B cell (primary cell): Measurements from ENCODE around the gene HSD11B2. TPM values are rescaled to one million over a fixed set of nuclear protein-coding genes. Genes with fewer than 3 reads are reported as not detected.

Experiments used
- ATAC-seq: fragments of 200-7000 bp; cut with Tn5 transposase; one replicate; pipeline ENCODE4 v1.10.0; 2021; ENCODE audit warnings: low read depth, mild to moderate bottlenecking, moderate number of reproducible peaks, moderate library complexity
- CTCF ChIA-PET: fragments of 350-600 bp; sonication (Branson Sonifier 250); formaldehyde crosslinking; loops from one replicate; lab custom pipeline; 2021; ENCODE audit warnings: antibody characterized with exemption, inconsistent platforms; lab: Charles Lee
- POLR2A ChIA-PET: fragments of 350-600 bp; sonication (Branson Sonifier 250); formaldehyde crosslinking; loops from one replicate; lab custom pipeline; 2021; ENCODE audit warnings: antibody characterized with exemption; lab: Charles Lee
- DNase-seq: peaks from one replicate; pipeline ENCODE4 v3.0.0; 2013
- H2AFZ ChIP-seq: 2 replicates; pipeline ENCODE4 v1.6.1; 2012; ENCODE audit warnings: mild to moderate bottlenecking, low read depth, low read length; ENCODE audit not compliant: insufficient read depth, poor library complexity, severe bottlenecking
- H3K27ac ChIP-seq, 2 donors: 1 replicate in 1 of 2; 2 replicates in 1 of 2; pipeline ENCODE4 v1.5.1; 2012 to 2013; ENCODE audit warnings: low read length in 2 of 2, mild to moderate bottlenecking in 2 of 2, moderate library complexity in 1 of 2
- H3K27me3 ChIP-seq, 4 experiments: fragments of 200-600 bp in 1 of 4; sonication (generic) in 1 of 4; replicated peaks in 1 of 4; 1 replicate in 2 of 4; 2 replicates in 2 of 4; pipeline versions ENCODE4 v1.6.1 to v1.7.0; 2013 to 2016; ENCODE audit warnings: low read length in 3 of 4, mild to moderate bottlenecking in 2 of 4, mixed read lengths in 1 of 4, moderate library complexity in 1 of 4; ENCODE audit not compliant: insufficient read depth in 4 of 4, control insufficient read depth in 3 of 4; ENCODE audit errors: control extremely low read depth in 1 of 4
- H3K36me3 ChIP-seq, 2 experiments: replicated peaks in 1 of 2; 1 replicate in 1 of 2; 2 replicates in 1 of 2; pipeline versions ENCODE4 v1.6.1 to v1.7.1; 2013; ENCODE audit warnings: low read length in 1 of 2; ENCODE audit not compliant: insufficient read depth in 2 of 2, control insufficient read depth in 1 of 2; ENCODE audit errors: control extremely low read depth in 1 of 2, extremely low read depth in 1 of 2
- H3K4me1 ChIP-seq, 2 donors: fragments of 200-600 bp in 1 of 2; sonication (generic) in 1 of 2; 1 replicate in 1 of 2; 2 replicates in 1 of 2; pipeline versions ENCODE4 v1.5.1 to v1.6.1; 2013 to 2017; ENCODE audit warnings: low read length in 2 of 2; ENCODE audit not compliant: control insufficient read depth in 2 of 2, insufficient read depth in 2 of 2
- H3K4me2 ChIP-seq: replicated peaks from 2 replicates; pipeline ENCODE3; 2012; ENCODE audit warnings: mild to moderate bottlenecking, low read depth, low read length; ENCODE audit not compliant: poor library complexity, severe bottlenecking
- H3K4me3 ChIP-seq, 5 experiments: fragments of 200-600 bp in 1 of 5; sonication (generic) in 1 of 5; 1 replicate in 3 of 5; 2 replicates in 2 of 5; pipeline versions ENCODE4 v1.5.1 to v1.7.0; 2011 to 2016; ENCODE audit warnings: low read length in 4 of 5, mild to moderate bottlenecking in 4 of 5, low read depth in 2 of 5, control low read depth in 1 of 5, moderate library complexity in 1 of 5; ENCODE audit not compliant: insufficient read depth in 1 of 5; ENCODE audit errors: control extremely low read depth in 1 of 5, extremely low read depth in 1 of 5
- H3K79me2 ChIP-seq: fragments of 200-600 bp; sonication (generic); one replicate; pipeline ENCODE4 v1.6.0; 2016; ENCODE audit warnings: low read length; ENCODE audit not compliant: control insufficient read depth, insufficient read depth
- H3K9ac ChIP-seq: fragments of 200-600 bp; sonication (generic); 2 replicates; pipeline ENCODE4 v1.6.1; 2017; ENCODE audit warnings: mild to moderate bottlenecking, low read length, moderate library complexity
- H3K9me3 ChIP-seq, 3 donors: one replicate each; pipeline versions ENCODE4 v1.6.1 to v1.7.1; 2013; ENCODE audit warnings: low read length in 2 of 3; ENCODE audit not compliant: control insufficient read depth in 2 of 3, insufficient read depth in 1 of 3; ENCODE audit errors: control extremely low read depth in 1 of 3
- H4K20me1 ChIP-seq: 2 replicates; pipeline ENCODE4 v1.6.0; 2012; ENCODE audit warnings: mild to moderate bottlenecking, low read length; ENCODE audit not compliant: insufficient read depth, control insufficient read depth, poor library complexity, severe bottlenecking
- H3K27ac Mint-ChIP-seq: one replicate; pipeline ENCODE4 v1.8.0; 2021; ENCODE audit warnings: mixed read lengths
- H3K27me3 Mint-ChIP-seq: one replicate; pipeline ENCODE4 v1.8.0; 2021; ENCODE audit warnings: mixed read lengths
- H3K4me1 Mint-ChIP-seq: one replicate; pipeline ENCODE4 v1.8.0; 2021; ENCODE audit warnings: mixed read lengths
- H3K4me3 Mint-ChIP-seq: one replicate; pipeline ENCODE4 v1.8.0; 2021; ENCODE audit warnings: mixed read lengths
- H3K9me3 Mint-ChIP-seq: one replicate; pipeline ENCODE4 v1.8.0; 2022; ENCODE audit warnings: mixed read lengths; ENCODE audit not compliant: insufficient read depth
- EZH2 ChIP-seq: IDR thresholded peaks from 2 replicates; pipeline ENCODE4 v1.6.1; 2012; ENCODE audit warnings: borderline replicate concordance, low read depth, mild to moderate bottlenecking, moderate library complexity, low read length; ENCODE audit not compliant: insufficient read depth, poor library complexity, severe bottlenecking
- WGBS: methylation state at CpG from one replicate; pipeline ENCODE4 v1.1.5; 2013; ENCODE audit warnings: missing lambda C conversion rate; ENCODE audit not compliant: insufficient coverage; 5-methylcytosine and 5-hydroxymethylcytosine counted together
- intact Hi-C: fragments of 100-400 bp; cut with micrococcal nuclease; formaldehyde crosslinking; loops from one replicate; pipeline ENCODE4 v1.10.0; 2022
- polyA plus RNA-seq: library from polyadenylated mRNA; depleted of rRNA; stranded (reverse); fragments of >200 nt; gene quantifications from 2 replicates; pipeline ENCODE4 v1.2.3, GENCODE V29; 2012
- total RNA-seq, 2 donors: library from RNA; stranded (reverse); fragments of 120-200 nt in 1 of 2; gene quantifications; 1 replicate in 1 of 2; 2 replicates in 1 of 2; pipeline versions ENCODE4 v1.2.3 to v1.2.4, GENCODE V29; 2013 to 2022
- TF ChIP-seq, protein P1 (sequence below): fragments of 200-600 bp; IDR thresholded peaks from one replicate; pipeline ENCODE4 v1.8.0; 2022; ENCODE audit warnings: antibody characterized with exemption, mild to moderate bottlenecking

The HSD11B2 gene
- total and polyA plus RNA-seq, 2 donors (not counting 1 experiment from before 2014, with no cell fraction given): 0.09 TPM; not detected in 1

DNA sequence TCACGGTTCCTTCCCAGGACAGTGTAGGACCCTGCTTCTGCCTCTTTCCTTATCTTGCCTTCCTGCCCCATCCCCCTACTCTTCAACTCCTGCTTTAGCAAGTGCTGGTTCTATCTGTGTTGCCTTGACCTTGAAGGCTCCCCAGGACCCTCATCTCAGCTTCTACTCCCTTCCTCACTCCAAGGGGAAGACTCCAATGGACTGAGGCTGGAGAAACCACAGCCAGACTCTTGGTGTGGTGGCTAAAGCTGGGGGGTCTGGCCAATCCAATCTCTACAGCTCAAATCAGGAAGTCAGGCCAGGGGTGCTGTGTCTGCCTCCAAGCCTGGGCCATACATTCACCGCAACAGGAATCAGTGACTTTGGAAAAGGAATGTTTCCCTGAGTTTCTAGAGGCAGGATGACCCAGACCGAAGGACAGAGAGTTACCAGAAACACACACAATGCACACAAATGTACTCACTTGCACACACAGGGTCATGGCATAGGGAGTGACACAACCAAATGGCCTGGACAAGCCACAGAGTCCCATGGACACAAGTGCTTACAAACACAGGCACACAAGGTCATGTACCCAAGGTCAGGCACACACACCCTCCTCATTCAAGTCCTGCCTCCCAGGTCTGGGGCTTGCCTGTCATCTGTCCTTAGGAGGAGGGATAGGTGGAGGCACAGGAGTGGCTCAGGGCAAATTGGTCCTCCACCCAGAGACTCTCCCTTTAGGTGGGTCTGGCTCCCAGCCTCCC is 1.7 kb upstream of the HSD11B2 start:
- peak overlapping the region; percentile 59 for H3K4me3 Mint-ChIP-seq
- peaks cover 20 to 22% of the 10 kb centered on the region in 2 donors for H3K4me1 ChIP-seq
- H3K27ac ChIP-seq: no peak overlapping the region
- peak; percentile 38 for DNase-seq
- intact Hi-C loops: no loop called here
- ChIA-PET POLR2A (no interaction called here), CTCF (interaction anchor here (1.4 to 4.1 kb wide), 10 partner anchors 12 to 168 kb away, joined by 3 to 81 read pairs (median 10); partner anchors contain the start of gene ZDHHC1)
- no peaks in the 10 kb centered on the region for H4K20me1 ChIP-seq
- no peak overlapping the region for H3K4me2 ChIP-seq
- TF ChIP-seq, protein P1, sequence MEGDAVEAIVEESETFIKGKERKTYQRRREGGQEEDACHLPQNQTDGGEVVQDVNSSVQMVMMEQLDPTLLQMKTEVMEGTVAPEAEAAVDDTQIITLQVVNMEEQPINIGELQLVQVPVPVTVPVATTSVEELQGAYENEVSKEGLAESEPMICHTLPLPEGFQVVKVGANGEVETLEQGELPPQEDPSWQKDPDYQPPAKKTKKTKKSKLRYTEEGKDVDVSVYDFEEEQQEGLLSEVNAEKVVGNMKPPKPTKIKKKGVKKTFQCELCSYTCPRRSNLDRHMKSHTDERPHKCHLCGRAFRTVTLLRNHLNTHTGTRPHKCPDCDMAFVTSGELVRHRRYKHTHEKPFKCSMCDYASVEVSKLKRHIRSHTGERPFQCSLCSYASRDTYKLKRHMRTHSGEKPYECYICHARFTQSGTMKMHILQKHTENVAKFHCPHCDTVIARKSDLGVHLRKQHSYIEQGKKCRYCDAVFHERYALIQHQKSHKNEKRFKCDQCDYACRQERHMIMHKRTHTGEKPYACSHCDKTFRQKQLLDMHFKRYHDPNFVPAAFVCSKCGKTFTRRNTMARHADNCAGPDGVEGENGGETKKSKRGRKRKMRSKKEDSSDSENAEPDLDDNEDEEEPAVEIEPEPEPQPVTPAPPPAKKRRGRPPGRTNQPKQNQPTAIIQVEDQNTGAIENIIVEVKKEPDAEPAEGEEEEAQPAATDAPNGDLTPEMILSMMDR: no peak
- no peak for TF ChIP-seq EZH2
- no peak overlapping the region for H3K4me3 ChIP-seq
- peaks cover 46% of the 10 kb centered on the region for H3K27me3 Mint-ChIP-seq
- H3K27me3 ChIP-seq: peaks cover 0 to 47% (median 17%) of the 10 kb centered on the region in 4 experiments
- H3K79me2 ChIP-seq: no peaks in the 10 kb centered on the region
- no peak for ATAC-seq
- peaks cover 23% of the 10 kb centered on the region for H3K4me1 Mint-ChIP-seq
- H3K9ac ChIP-seq: no peak overlapping the region
- 90% methylated on average over 2 of the region's 3 CpGs for WGBS
- no peak overlapping the region for H3K27ac Mint-ChIP-seq
- H3K9me3 Mint-ChIP-seq: no peaks in the 10 kb centered on the region
- H3K36me3 ChIP-seq: no peaks in the 10 kb centered on the region
- H2AFZ ChIP-seq: no peak overlapping the region
- no peaks in the 10 kb centered on the region for H3K9me3 ChIP-seq
